Measurements from ENCODE around the gene MLIP.

GRCh38 chr6:54111341-54112045 lies at the start of gene MLIP:
- no peak for TF ChIP-seq EGR1 (IDR thresholded peaks at IDR 0.05; ENCODE audit: low read depth in 2 of 2)
- TF ChIP-seq, protein P1, sequence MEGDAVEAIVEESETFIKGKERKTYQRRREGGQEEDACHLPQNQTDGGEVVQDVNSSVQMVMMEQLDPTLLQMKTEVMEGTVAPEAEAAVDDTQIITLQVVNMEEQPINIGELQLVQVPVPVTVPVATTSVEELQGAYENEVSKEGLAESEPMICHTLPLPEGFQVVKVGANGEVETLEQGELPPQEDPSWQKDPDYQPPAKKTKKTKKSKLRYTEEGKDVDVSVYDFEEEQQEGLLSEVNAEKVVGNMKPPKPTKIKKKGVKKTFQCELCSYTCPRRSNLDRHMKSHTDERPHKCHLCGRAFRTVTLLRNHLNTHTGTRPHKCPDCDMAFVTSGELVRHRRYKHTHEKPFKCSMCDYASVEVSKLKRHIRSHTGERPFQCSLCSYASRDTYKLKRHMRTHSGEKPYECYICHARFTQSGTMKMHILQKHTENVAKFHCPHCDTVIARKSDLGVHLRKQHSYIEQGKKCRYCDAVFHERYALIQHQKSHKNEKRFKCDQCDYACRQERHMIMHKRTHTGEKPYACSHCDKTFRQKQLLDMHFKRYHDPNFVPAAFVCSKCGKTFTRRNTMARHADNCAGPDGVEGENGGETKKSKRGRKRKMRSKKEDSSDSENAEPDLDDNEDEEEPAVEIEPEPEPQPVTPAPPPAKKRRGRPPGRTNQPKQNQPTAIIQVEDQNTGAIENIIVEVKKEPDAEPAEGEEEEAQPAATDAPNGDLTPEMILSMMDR (IDR thresholded peaks at IDR 0.05; ENCODE audit: low read depth, low read length, missing input control) = no peak
- no peak for TF ChIP-seq SP1 (IDR thresholded peaks at IDR 0.05)
- TF ChIP-seq FOXA1 (IDR thresholded peaks at IDR 0.05) = no peak
- TF ChIP-seq TAF1 (conservative IDR thresholded peaks at IDR 0.05) = no peak
- TF ChIP-seq JUND (IDR thresholded peaks at IDR 0.05) = no peak
- no peak for TF ChIP-seq MAX (IDR thresholded peaks at IDR 0.05)
